Right cardiac atrium (tissue), 5 donors: ENCODE measurements around the gene VAV1. TPM values are rescaled to one million over a fixed set of nuclear protein-coding genes. Genes with fewer than 3 reads are reported as not detected.
A peak's percentile ranks its signal among the peaks of the same experiment; 100 is the strongest.
"Not testable (repeated sequence)": the region's sequence is repeated elsewhere in the genome, so short reads cannot be mapped to it uniquely, and the experiment has no call there.

Source experiments
- ATAC-seq, 2 donors: fragments of 200-7000 bp; cut with Tn5 transposase; one replicate each; pipeline versions ENCODE4 v1.8.0 to v1.9.1; 2020; ENCODE audit warnings: moderate library complexity in 2 of 2, mild to moderate bottlenecking in 1 of 2
- DNase-seq, 3 donors: peaks; one replicate each; pipeline ENCODE4 v3.0.0-alpha.2; 2020
- H3K27ac ChIP-seq: one replicate; pipeline ENCODE4 v1.5.1; 2013; ENCODE audit warnings: mild to moderate bottlenecking, low read length, control low read depth, moderate library complexity
- H3K27me3 ChIP-seq: one replicate; pipeline ENCODE4 v1.6.1; 2013; ENCODE audit not compliant: control insufficient read depth, insufficient read depth
- H3K4me1 ChIP-seq: one replicate; pipeline ENCODE4 v1.6.1; 2013; ENCODE audit warnings: low read length; ENCODE audit not compliant: control insufficient read depth, insufficient read depth
- H3K4me3 ChIP-seq: one replicate; pipeline ENCODE4 v1.5.1; 2013; ENCODE audit warnings: low read length, control low read depth
- H3K9me3 ChIP-seq: one replicate; pipeline ENCODE4 v1.6.1; 2013; ENCODE audit warnings: low read length; ENCODE audit not compliant: control insufficient read depth
- WGBS: extraction: QIAGEN DNeasy Blood & Tissue Kit; methylation state at CpG from one replicate; pipeline ENCODE4 v1.1.7; 2013; 5-methylcytosine and 5-hydroxymethylcytosine counted together
- intact Hi-C, 4 donors: fragments of 100-400 bp; cut with DNase I; formaldehyde crosslinking; loops; one replicate each; pipeline versions ENCODE4 v1.11.0 to v1.14.0; 2022 to 2023
- polyA plus RNA-seq: library from polyadenylated mRNA; stranded (reverse); fragments of 200-250 nt; gene quantifications from one replicate; pipeline ENCODE4 v1.2.3, GENCODE V29; 2013
- total RNA-seq, 4 donors: library from RNA; stranded (reverse); fragmentation: NEBNext Ultra II Directional; extraction: Animal tissue kit (Norgen Biotek cat#: 25700); gene quantifications; one replicate each; pipeline ENCODE4 v1.2.1, GENCODE V29; 2021
- donor health status: healthy with polysubstance abuse.
- donor health status: DM: no; HTN: yes; CAD: no.
- donor health status: DM: no; HTN: no; CAD: no.
- donor health status: DM: no; HTN: yes; CAD: no; lungs with severe emphysema.
- donor health status: DM: yes; HTN: yes; CAD: no.

The VAV1 gene
- total and polyA plus RNA-seq, 5 donors = 0.84 to 3.7 (median 3.3) TPM

- Histone ChIP-seq H3K4me1 (no peaks in the 10 kb centered on the region), H3K9me3 (no peaks in the 10 kb centered on the region), H3K27me3 (no peaks in the 10 kb centered on the region), H3K27ac (no peak overlapping the region), H3K4me3 (no peak overlapping the region)
- WGBS = 81% methylated on average over 10 of the region's 10 CpGs
- intact Hi-C loops = loop anchor here (2.0 to 10.0 kb wide), 6 partner anchors 123 to 344 kb away; partner anchors contain the start of genes TRIP10 (in 2 of the 4) and GPR108 (in 1 of the 4)
- no peak for ATAC-seq
- DNase-seq = no peak
These were observed 89.3 kb downstream of the VAV1 start for GRCh38 chr19:6861683-6862286.

- Histone ChIP-seq H3K27ac (no peak overlapping the region), H3K9me3 (no peaks in the 10 kb centered on the region), H3K27me3 (no peaks in the 10 kb centered on the region), H3K4me3 (peak overlapping the region; percentile 27), H3K4me1 (no peaks in the 10 kb centered on the region)
- ATAC-seq = peak; percentile 90 to 95
- WGBS = 2% methylated on average over 16 of the region's 16 CpGs
- intact Hi-C loops = loop anchor here (2.0 to 10.0 kb wide), 6 partner anchors 124 to 345 kb away; partner anchors contain the start of genes TRIP10 (in 2 of the 4) and GPR108 (in 1 of the 4)
- peak; percentile 80 to 91 (median 90) for DNase-seq
These were observed 90.2 kb downstream of the VAV1 start for GRCh38 chr19:6862673-6863078.

GRCh38 chr19:6864325-6864940, 91.9 kb downstream of the VAV1 start:
- no peak for DNase-seq
- intact Hi-C loops = loop anchor here (5.0 to 10.0 kb wide), 4 partner anchors 130 to 347 kb away; partner anchors contain the start of genes GPR108 (in 1 of the 4) and TRIP10 (in 1 of the 4)
- Histone ChIP-seq H3K4me1 (no peaks in the 10 kb centered on the region), H3K4me3 (no peak overlapping the region), H3K9me3 (no peaks in the 10 kb centered on the region), H3K27me3 (no peaks in the 10 kb centered on the region), H3K27ac (no peak overlapping the region)
- no peak for ATAC-seq
- WGBS = 55% methylated on average over 9 of the region's 9 CpGs

- H3K9me3 ChIP-seq = no peaks in the 10 kb centered on the region
- WGBS = 73% methylated on average over 10 of the region's 10 CpGs
- intact Hi-C loops = loop anchor here in 2 of 4 donors (10.0 kb wide), 2 partner anchors 131 to 231 kb away; partner anchors contain the start of genes GPR108 (in 1 of the 2) and TRIP10 (in 1 of the 2)
- H3K27ac ChIP-seq = no peak overlapping the region
- H3K27me3 ChIP-seq = no peaks in the 10 kb centered on the region
- no peak for ATAC-seq
- H3K4me3 ChIP-seq = no peak overlapping the region
- DNase-seq = no peak
- H3K4me1 ChIP-seq = no peaks in the 10 kb centered on the region
These were observed 93.3 kb downstream of the VAV1 start for GRCh38 chr19:6865849-6866248.

- H3K27ac ChIP-seq = no peak overlapping the region
- ATAC-seq = no peak
- no peaks in the 10 kb centered on the region for H3K27me3 ChIP-seq
- WGBS = 64% methylated on average over 6 of the region's 6 CpGs
- H3K9me3 ChIP-seq = no peaks in the 10 kb centered on the region
- no peak overlapping the region for H3K4me3 ChIP-seq
- no peaks in the 10 kb centered on the region for H3K4me1 ChIP-seq
- intact Hi-C loops = loop anchor here in 2 of 4 donors (10.0 kb wide), 2 partner anchors 132 to 232 kb away; partner anchors contain the start of genes GPR108 (in 1 of the 2) and TRIP10 (in 1 of the 2)
- DNase-seq = no peak
These were observed 94.2 kb downstream of the VAV1 start for GRCh38 chr19:6866741-6867151.

- no peak for DNase-seq
- intact Hi-C loops = loop anchor here in 2 of 4 donors (10.0 kb wide), 2 partner anchors 134 to 234 kb away; partner anchors contain the start of genes GPR108 (in 1 of the 2) and TRIP10 (in 1 of the 2)
These were observed 95.8 kb downstream of the VAV1 start for GRCh38 chr19:6868351-6868750.

GRCh38 chr19:6869151-6869882, 96.8 kb downstream of the VAV1 start:
- intact Hi-C loops = loop anchor here in 2 of 4 donors (10.0 kb wide), 2 partner anchors 135 to 235 kb away; partner anchors contain the start of genes GPR108 (in 1 of the 2) and TRIP10 (in 1 of the 2)
- not testable (repeated sequence) for H3K4me1 ChIP-seq, H3K27ac ChIP-seq, ATAC-seq, DNase-seq, H3K27me3 ChIP-seq, H3K4me3 ChIP-seq, H3K9me3 ChIP-seq
- 86% methylated on average over 22 of the region's 22 CpGs for WGBS

More at GRCh38 chr19:6868351-6868750, 95.8 kb downstream of the VAV1 start:
- H3K4me3 ChIP-seq = no peak overlapping the region
- no peak for ATAC-seq
- H3K4me1 ChIP-seq = no peaks in the 10 kb centered on the region
- H3K9me3 ChIP-seq = no peaks in the 10 kb centered on the region
- no peaks in the 10 kb centered on the region for H3K27me3 ChIP-seq
- 6% methylated on average over 4 of the region's 4 CpGs for WGBS
- no peak overlapping the region for H3K27ac ChIP-seq

- no peak overlapping the region for H3K27ac ChIP-seq
- no peak for DNase-seq
- intact Hi-C loops = no loop called here
- no peaks in the 10 kb centered on the region for H3K4me1 ChIP-seq
- no peaks in the 10 kb centered on the region for H3K9me3 ChIP-seq
- no peak for ATAC-seq
- WGBS = 85% methylated on average over 10 of the region's 10 CpGs
- no peak overlapping the region for H3K4me3 ChIP-seq
- no peaks in the 10 kb centered on the region for H3K27me3 ChIP-seq
These were observed 101.4 kb downstream of the VAV1 start for GRCh38 chr19:6873708-6874431.

GRCh38 chr19:6875218-6875617, 102.7 kb downstream of the VAV1 start:
- intact Hi-C loops = no loop called here
- H3K4me1 ChIP-seq = no peaks in the 10 kb centered on the region
- peaks cover 5% of the 10 kb centered on the region for H3K9me3 ChIP-seq
- ATAC-seq (no peak), DNase-seq (no peak)
- H3K27ac ChIP-seq = no peak overlapping the region
- H3K4me3 ChIP-seq = no peak overlapping the region
- H3K27me3 ChIP-seq = no peaks in the 10 kb centered on the region
- 83% methylated on average over 2 of the region's 2 CpGs for WGBS

GRCh38 chr19:6876748-6877147, 104.2 kb downstream of the VAV1 start:
- H3K4me3 ChIP-seq = no peak overlapping the region
- peaks cover 5% of the 10 kb centered on the region for H3K9me3 ChIP-seq
- ATAC-seq = no peak
- intact Hi-C loops = no loop called here
- H3K4me1 ChIP-seq = no peaks in the 10 kb centered on the region
- H3K27me3 ChIP-seq = no peaks in the 10 kb centered on the region
- DNase-seq = no peak
- WGBS = 57% methylated on average over 7 of the region's 7 CpGs
- H3K27ac ChIP-seq = no peak overlapping the region
